ENCODE data around the gene WWOX. TPM values are rescaled to one million over a fixed set of nuclear protein-coding genes. Genes with fewer than 3 reads are reported as not detected.

The WWOX gene
- total and polyA plus RNA-seq, 2 of the 13 experiments (the other 11 are each of a cell fraction or from before 2014, with no cell fraction given): 9.1 to 37.4 TPM

GRCh38 chr16:78284957-78285434 lies 185.5 kb downstream of the WWOX start (continued):
- TF ChIP-seq, protein P1, sequence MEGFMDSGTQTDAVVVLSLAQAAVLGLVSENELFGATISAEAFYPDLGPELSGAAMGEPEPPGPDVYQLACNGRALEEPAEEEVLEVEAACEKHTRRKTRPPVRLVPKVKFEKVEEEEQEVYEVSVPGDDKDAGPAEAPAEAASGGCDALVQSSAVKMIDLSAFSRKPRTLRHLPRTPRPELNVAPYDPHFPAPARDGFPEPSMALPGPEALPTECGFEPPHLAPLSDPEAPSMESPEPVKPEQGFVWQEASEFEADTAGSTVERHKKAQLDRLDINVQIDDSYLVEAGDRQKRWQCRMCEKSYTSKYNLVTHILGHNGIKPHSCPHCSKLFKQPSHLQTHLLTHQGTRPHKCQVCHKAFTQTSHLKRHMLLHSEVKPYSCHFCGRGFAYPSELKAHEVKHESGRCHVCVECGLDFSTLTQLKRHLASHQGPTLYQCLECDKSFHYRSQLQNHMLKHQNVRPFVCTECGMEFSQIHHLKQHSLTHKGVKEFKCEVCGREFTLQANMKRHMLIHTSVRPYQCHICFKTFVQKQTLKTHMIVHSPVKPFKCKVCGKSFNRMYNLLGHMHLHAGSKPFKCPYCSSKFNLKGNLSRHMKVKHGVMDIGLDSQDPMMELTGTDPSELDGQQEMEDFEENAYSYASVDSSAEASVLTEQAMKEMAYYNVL (CRISPR knock-in tag; IDR thresholded peaks at IDR 0.05; ENCODE audit: borderline replicate concordance): peak; percentile 21; the same call in 1 of the 2 replicates
- TF ChIP-seq TRIM24 (CRISPR knock-in tag; IDR thresholded peaks at IDR 0.05): peak; percentile 67; the same call in 1 of the 2 replicates
- no peak for TF ChIP-seq KLF13 (CRISPR knock-in tag; IDR thresholded peaks at IDR 0.05)
- TF ChIP-seq ZNF556 (CRISPR knock-in tag; IDR thresholded peaks at IDR 0.05; ENCODE audit: borderline replicate concordance): 0 out of 2 replicates have a peak, but pooled peaks have one; percentile 45
- no peak for TF ChIP-seq ZNF747 (CRISPR knock-in tag; IDR thresholded peaks at IDR 0.05; ENCODE audit: borderline replicate concordance)
- peak; percentile 69 for TF ChIP-seq CREM (IDR thresholded peaks at IDR 0.05)
- TF ChIP-seq CREM (CRISPR knock-in tag; IDR thresholded peaks at IDR 0.05): no peak
- no peak for TF ChIP-seq SNAI1 (CRISPR knock-in tag; IDR thresholded peaks at IDR 0.05; ENCODE audit: borderline replicate concordance)
- no peak for TF ChIP-seq ZC3H4 (CRISPR knock-in tag; IDR thresholded peaks at IDR 0.05; ENCODE audit: borderline replicate concordance)
- peak; percentile 70; the same call in 1 of the 2 replicates for TF ChIP-seq PITX1 (CRISPR knock-in tag; IDR thresholded peaks at IDR 0.05)
- no peak for TF ChIP-seq ZNF3 (CRISPR knock-in tag; IDR thresholded peaks at IDR 0.05)
- 0 out of 2 replicates have a peak, but pooled peaks have one; percentile 31 for TF ChIP-seq NFIC (IDR thresholded peaks at IDR 0.05; ENCODE audit: low read length)
- TF ChIP-seq FOXA1 (IDR thresholded peaks at IDR 0.05): no peak
- TF ChIP-seq FOXA1 (CRISPR knock-in tag; IDR thresholded peaks at IDR 0.05): peak; percentile 74
- TF ChIP-seq, protein P2, sequence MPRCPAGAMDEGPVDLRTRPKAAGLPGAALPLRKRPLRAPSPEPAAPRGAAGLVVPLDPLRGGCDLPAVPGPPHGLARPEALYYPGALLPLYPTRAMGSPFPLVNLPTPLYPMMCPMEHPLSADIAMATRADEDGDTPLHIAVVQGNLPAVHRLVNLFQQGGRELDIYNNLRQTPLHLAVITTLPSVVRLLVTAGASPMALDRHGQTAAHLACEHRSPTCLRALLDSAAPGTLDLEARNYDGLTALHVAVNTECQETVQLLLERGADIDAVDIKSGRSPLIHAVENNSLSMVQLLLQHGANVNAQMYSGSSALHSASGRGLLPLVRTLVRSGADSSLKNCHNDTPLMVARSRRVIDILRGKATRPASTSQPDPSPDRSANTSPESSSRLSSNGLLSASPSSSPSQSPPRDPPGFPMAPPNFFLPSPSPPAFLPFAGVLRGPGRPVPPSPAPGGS (CRISPR knock-in tag; IDR thresholded peaks at IDR 0.05): no peak
- 0 out of 2 replicates have a peak, but pooled peaks have one; percentile 56 for TF ChIP-seq WIZ (CRISPR knock-in tag; IDR thresholded peaks at IDR 0.05)
- no peak for TF ChIP-seq MIER2 (CRISPR knock-in tag; IDR thresholded peaks at IDR 0.05)
- peak; percentile 40; the same call in 1 of the 2 replicates for TF ChIP-seq ZSCAN21 (CRISPR knock-in tag; IDR thresholded peaks at IDR 0.05; ENCODE audit: borderline replicate concordance)
- TF ChIP-seq, protein P3, sequence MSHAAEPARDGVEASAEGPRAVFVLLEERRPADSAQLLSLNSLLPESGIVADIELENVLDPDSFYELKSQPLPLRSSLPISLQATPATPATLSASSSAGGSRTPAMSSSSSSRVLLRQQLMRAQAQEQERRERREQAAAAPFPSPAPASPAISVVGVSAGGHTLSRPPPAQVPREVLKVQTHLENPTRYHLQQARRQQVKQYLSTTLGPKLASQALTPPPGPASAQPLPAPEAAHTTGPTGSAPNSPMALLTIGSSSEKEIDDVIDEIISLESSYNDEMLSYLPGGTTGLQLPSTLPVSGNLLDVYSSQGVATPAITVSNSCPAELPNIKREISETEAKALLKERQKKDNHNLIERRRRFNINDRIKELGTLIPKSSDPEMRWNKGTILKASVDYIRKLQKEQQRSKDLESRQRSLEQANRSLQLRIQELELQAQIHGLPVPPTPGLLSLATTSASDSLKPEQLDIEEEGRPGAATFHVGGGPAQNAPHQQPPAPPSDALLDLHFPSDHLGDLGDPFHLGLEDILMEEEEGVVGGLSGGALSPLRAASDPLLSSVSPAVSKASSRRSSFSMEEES (CRISPR knock-in tag; IDR thresholded peaks at IDR 0.05): peak; percentile 63; the same call in 1 of the 2 replicates
- no peak for TF ChIP-seq ZFAT (CRISPR knock-in tag; conservative IDR thresholded peaks at IDR 0.05)
- peak; percentile 89 for TF ChIP-seq GATAD2A (CRISPR knock-in tag; IDR thresholded peaks at IDR 0.05)
- TF ChIP-seq MEIS2 (CRISPR knock-in tag; IDR thresholded peaks at IDR 0.05): peak; percentile 97
- peak; percentile 94 for TF ChIP-seq RCOR2 (CRISPR knock-in tag; IDR thresholded peaks at IDR 0.05)
- TF ChIP-seq ZNF264 (CRISPR knock-in tag; IDR thresholded peaks at IDR 0.05): peak; percentile 67; the same call in 1 of the 2 replicates
- TF ChIP-seq SMC3 (IDR thresholded peaks at IDR 0.05; ENCODE audit: low read length): peak; percentile 44; the same call in 1 of the 2 replicates
